Measurements from ENCODE around the gene FGF13. TPM values are rescaled to one million over a fixed set of nuclear protein-coding genes. Genes with fewer than 3 reads are reported as not detected.

Gene FGF13
- total and polyA plus RNA-seq, 7 donors: 10.9 to 54.0 (median 33.1) TPM

- no peaks in the 10 kb centered on the region for H3K4me1 ChIP-seq
- ATAC-seq (no peak), DNase-seq (no peak)
- no peak for TF ChIP-seq CTCF (IDR thresholded peaks at IDR 0.05)
- H3K27me3 ChIP-seq (ENCODE audit: insufficient read depth in 3 of 3, low read length in 2 of 3): no peaks in the 10 kb centered on the region
- H3K9me3 ChIP-seq: no peaks in the 10 kb centered on the region
- no peak overlapping the region for H3K27ac ChIP-seq
- no peak overlapping the region for H3K4me3 ChIP-seq
- no peaks in the 10 kb centered on the region for H3K36me3 ChIP-seq (ENCODE audit: insufficient read depth in 1 of 2, low read depth in 1 of 2)
- intact Hi-C loops (cut with DNase I): no loop called here
Observed at GRCh38 chrX:138690591-138690990, 20.9 kb downstream of the FGF13 start.

- no peak for ATAC-seq
Observed at GRCh38 chrX:138683600-138683999, 27.9 kb downstream of the FGF13 start.

GRCh38 chrX:138669693-138670092 is 41.8 kb downstream of the FGF13 start:
- no peak overlapping the region for H3K4me3 ChIP-seq
- intact Hi-C loops (cut with DNase I): no loop called here
- H3K27me3 ChIP-seq (ENCODE audit: insufficient read depth in 3 of 3, low read length in 2 of 3): no peaks in the 10 kb centered on the region
- DNase-seq: no peak
- no peak overlapping the region for H3K27ac ChIP-seq
- no peaks in the 10 kb centered on the region for H3K4me1 ChIP-seq
- TF ChIP-seq CTCF (IDR thresholded peaks at IDR 0.05): no peak
- H3K9me3 ChIP-seq: no peaks in the 10 kb centered on the region
- H3K36me3 ChIP-seq (ENCODE audit: insufficient read depth in 1 of 2, low read depth in 1 of 2): no peaks in the 10 kb centered on the region
- no peak for ATAC-seq
- 33 to 57% (median 54%) methylated on average over 2 of the region's 2 CpGs for WGBS, 3 donors

More at GRCh38 chrX:138683600-138683999, 27.9 kb downstream of the FGF13 start:
- Histone ChIP-seq H3K27ac (no peak overlapping the region), H3K27me3 (ENCODE audit: insufficient read depth in 3 of 3, low read length in 2 of 3) (no peaks in the 10 kb centered on the region), H3K4me3 (no peak overlapping the region), H3K9me3 (no peaks in the 10 kb centered on the region), H3K36me3 (ENCODE audit: insufficient read depth in 1 of 2, low read depth in 1 of 2) (no peaks in the 10 kb centered on the region), H3K4me1 (no peaks in the 10 kb centered on the region)
- intact Hi-C loops (cut with DNase I): no loop called here
- WGBS, 3 donors: 69 to 89% (median 85%) methylated on average over 4 of the region's 4 CpGs
- DNase-seq: no peak
- no peak for TF ChIP-seq CTCF (IDR thresholded peaks at IDR 0.05)

DNA sequence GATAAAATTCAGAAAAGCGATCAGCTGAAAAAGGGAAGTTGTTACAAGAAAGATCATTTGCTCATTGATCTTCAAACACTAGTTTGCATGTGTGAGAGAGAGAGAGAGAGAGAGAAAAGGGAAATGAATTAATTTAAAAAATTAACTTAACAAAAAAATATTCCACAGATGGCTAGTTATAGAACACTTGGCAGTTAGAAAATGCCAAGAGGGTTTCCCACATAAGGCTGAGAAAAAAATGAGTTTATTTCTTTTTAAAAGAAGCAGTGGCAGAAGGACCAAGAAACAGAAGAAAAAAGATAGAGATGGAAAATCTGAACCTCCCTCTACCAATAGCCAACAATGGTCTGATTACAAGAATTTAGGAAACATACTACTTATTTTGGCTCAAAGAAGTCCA is 47.1 kb downstream of the FGF13 start:
- WGBS, 3 donors: 71 to 100% (median 100%) methylated on average over 1 of the region's 1 CpG
- H3K9me3 ChIP-seq: no peaks in the 10 kb centered on the region
- H3K4me3 ChIP-seq: no peak overlapping the region
- DNase-seq: no peak
- intact Hi-C loops (cut with DNase I): no loop called here
- H3K27me3 ChIP-seq (ENCODE audit: insufficient read depth in 3 of 3, low read length in 2 of 3): no peaks in the 10 kb centered on the region
- H3K4me1 ChIP-seq: no peaks in the 10 kb centered on the region
- H3K27ac ChIP-seq: no peak overlapping the region
- no peaks in the 10 kb centered on the region for H3K36me3 ChIP-seq (ENCODE audit: insufficient read depth in 1 of 2, low read depth in 1 of 2)
- TF ChIP-seq CTCF (IDR thresholded peaks at IDR 0.05): no peak
- ATAC-seq: no peak

DNA sequence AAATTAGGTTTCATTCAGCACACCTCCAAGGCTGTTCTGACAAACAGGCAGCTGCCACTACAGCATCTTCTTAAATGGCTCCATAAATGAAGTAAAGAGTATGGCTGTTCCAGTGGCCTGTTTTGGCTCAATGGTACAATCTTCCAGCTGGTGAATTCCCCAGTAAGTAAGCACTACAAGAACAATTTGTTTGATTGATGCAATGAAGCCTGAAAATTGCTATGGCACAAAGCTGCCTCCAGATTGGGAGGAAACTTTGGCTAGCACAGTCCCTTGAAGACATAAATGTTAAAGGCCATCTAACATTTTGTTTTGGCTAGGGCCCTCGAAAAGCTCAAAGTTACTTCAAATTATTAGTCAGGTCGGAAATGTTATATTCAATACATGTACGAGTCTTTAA is 47.5 kb downstream of the FGF13 start:
- Histone ChIP-seq H3K36me3 (ENCODE audit: insufficient read depth in 1 of 2, low read depth in 1 of 2) (no peaks in the 10 kb centered on the region), H3K4me1 (no peaks in the 10 kb centered on the region), H3K4me3 (no peak overlapping the region), H3K9me3 (no peaks in the 10 kb centered on the region), H3K27me3 (ENCODE audit: insufficient read depth in 3 of 3, low read length in 2 of 3) (no peaks in the 10 kb centered on the region), H3K27ac (no peak overlapping the region)
- 64 to 83% (median 72%) methylated on average over 3 of the region's 3 CpGs for WGBS, 3 donors
- no peak for ATAC-seq
- intact Hi-C loops (cut with DNase I): no loop called here
- TF ChIP-seq CTCF (IDR thresholded peaks at IDR 0.05): no peak
- no peak for DNase-seq

All from psoas muscle (tissue), 8 donors.